H9 (cell line): Measurements from ENCODE around the gene DAB1. TPM values are rescaled to one million over a fixed set of nuclear protein-coding genes. Genes with fewer than 3 reads are reported as not detected.
A peak's percentile ranks its signal among the peaks of the same experiment; 100 is the strongest.

Experiments
- DNase-seq: peaks from one replicate; pipeline ENCODE4 v3.0.0-alpha.2; 2017
- H2AFZ ChIP-seq: one replicate; pipeline ENCODE4 v1.6.1; 2013; ENCODE audit warnings: mild to moderate bottlenecking, low read length, control low read depth, moderate library complexity
- H2AK5ac ChIP-seq: 2 replicates; pipeline ENCODE4 v1.6.1; 2013; ENCODE audit warnings: low read length, control low read depth, mixed read lengths; ENCODE audit not compliant: insufficient read length
- H2BK120ac ChIP-seq: one replicate; pipeline ENCODE4 v1.6.1; 2013; ENCODE audit warnings: low read depth, mild to moderate bottlenecking, low read length, control low read depth, inconsistent platforms; ENCODE audit not compliant: poor library complexity, severe bottlenecking
- H2BK12ac ChIP-seq: 2 replicates; pipeline ENCODE4 v1.6.1; 2013; ENCODE audit warnings: low read length, control low read depth, mixed read lengths, low read depth; ENCODE audit not compliant: insufficient read length
- H2BK15ac ChIP-seq: 2 replicates; pipeline ENCODE4 v1.6.1; 2013; ENCODE audit warnings: low read depth, low read length, control low read depth
- H2BK20ac ChIP-seq: one replicate; pipeline ENCODE4 v1.6.1; 2013; ENCODE audit warnings: low read depth, mild to moderate bottlenecking, low read length, control low read depth, inconsistent platforms; ENCODE audit not compliant: poor library complexity, severe bottlenecking
- H2BK5ac ChIP-seq: 2 replicates; pipeline ENCODE4 v1.6.1; 2013; ENCODE audit warnings: low read length, control low read depth, mixed read lengths; ENCODE audit not compliant: insufficient read length
- H3K14ac ChIP-seq: 2 replicates; pipeline ENCODE4 v1.6.1; 2013; ENCODE audit warnings: low read length, control low read depth; ENCODE audit not compliant: insufficient read depth
- H3K18ac ChIP-seq: 2 replicates; pipeline ENCODE4 v1.6.1; 2013; ENCODE audit warnings: low read depth, mild to moderate bottlenecking, mixed read lengths, low read length, control low read depth; ENCODE audit not compliant: insufficient read length
- H3K23ac ChIP-seq: 2 replicates; pipeline ENCODE4 v1.6.1; 2013; ENCODE audit warnings: low read length, control low read depth, mixed read lengths, low read depth; ENCODE audit not compliant: insufficient read length
- H3K23me2 ChIP-seq: 2 replicates; pipeline ENCODE4 v1.6.1; 2013; ENCODE audit warnings: low read depth, mild to moderate bottlenecking, mixed read lengths, low read length, control low read depth; ENCODE audit not compliant: insufficient read length, poor library complexity, severe bottlenecking
- H3K27ac ChIP-seq: 2 replicates; pipeline ENCODE4 v1.5.1; 2013; ENCODE audit warnings: low read length, control low read depth, mixed read lengths, low read depth; ENCODE audit not compliant: insufficient read length
- H3K27me3 ChIP-seq: 2 replicates; pipeline ENCODE4 v1.6.1; 2013; ENCODE audit warnings: low read length, control low read depth, inconsistent platforms; ENCODE audit not compliant: insufficient read depth
- H3K4ac ChIP-seq: 2 replicates; pipeline ENCODE4 v1.6.1; 2013; ENCODE audit warnings: low read depth, mild to moderate bottlenecking, control low read depth, inconsistent platforms, low read length, moderate library complexity
- H3K4me1 ChIP-seq: 2 replicates; pipeline ENCODE4 v1.6.1; 2013; ENCODE audit warnings: low read length, control low read depth, inconsistent platforms; ENCODE audit not compliant: insufficient read depth
- H3K4me2 ChIP-seq: 2 replicates; pipeline ENCODE4 v1.6.1; 2013; ENCODE audit warnings: low read length, control low read depth, mixed read lengths; ENCODE audit not compliant: insufficient read length, insufficient read depth
- H3K56ac ChIP-seq: 2 replicates; pipeline ENCODE4 v1.6.1; 2013; ENCODE audit warnings: low read depth, mild to moderate bottlenecking, mixed read lengths, low read length, control low read depth; ENCODE audit not compliant: insufficient read length
- H3K79me1 ChIP-seq: 2 replicates; pipeline ENCODE4 v1.6.1; 2013; ENCODE audit warnings: low read depth, mild to moderate bottlenecking, moderate library complexity, low read length, control low read depth, inconsistent platforms; ENCODE audit not compliant: insufficient read depth, poor library complexity, severe bottlenecking
- H3K79me2 ChIP-seq: 2 replicates; pipeline ENCODE4 v1.6.1; 2013; ENCODE audit warnings: low read length, control low read depth, inconsistent platforms; ENCODE audit not compliant: insufficient read depth
- H3K9ac ChIP-seq: 2 replicates; pipeline ENCODE4 v1.6.1; 2013; ENCODE audit warnings: low read length, control low read depth, mixed read lengths; ENCODE audit not compliant: insufficient read length; ENCODE audit errors: extremely low read depth
- H3K9me3 ChIP-seq: one replicate; pipeline ENCODE4 v1.6.1; 2013; ENCODE audit warnings: low read depth, low read length, inconsistent platforms; ENCODE audit not compliant: control insufficient read depth
- H3T11ph ChIP-seq: one replicate; pipeline ENCODE4 v1.6.1; 2013; ENCODE audit warnings: mild to moderate bottlenecking, low read length, control low read depth, inconsistent platforms
- H4K20me1 ChIP-seq: one replicate; pipeline ENCODE4 v1.6.1; 2013; ENCODE audit not compliant: control insufficient read depth, insufficient read length, insufficient read depth
- H4K5ac ChIP-seq: 2 replicates; pipeline ENCODE4 v1.6.1; 2013; ENCODE audit warnings: low read depth, mild to moderate bottlenecking, mixed read lengths, low read length, control low read depth; ENCODE audit not compliant: insufficient read length
- H4K8ac ChIP-seq: replicated peaks from 2 replicates; pipeline ENCODE4 v1.6.1; 2013; ENCODE audit warnings: low read length, control low read depth, mixed read lengths, low read depth; ENCODE audit not compliant: insufficient read length
- H4K91ac ChIP-seq: 2 replicates; pipeline ENCODE4 v1.6.1; 2013; ENCODE audit warnings: low read depth, mild to moderate bottlenecking, moderate library complexity, mixed read lengths, low read length, control low read depth; ENCODE audit not compliant: insufficient read length
- H3K27ac Mint-ChIP-seq, 3 experiments: 2 replicates in 2 of 3; 3 replicates in 1 of 3; pipeline ENCODE4 v1.8.0; 2020 to 2021; ENCODE audit warnings: mixed read lengths in 3 of 3, mild to moderate bottlenecking in 1 of 3, moderate library complexity in 1 of 3
- H3K27me3 Mint-ChIP-seq: 2 replicates; pipeline ENCODE4 v1.8.0; 2021; ENCODE audit warnings: low read depth, mild to moderate bottlenecking, moderate library complexity, mixed read lengths
- H3K36me3 Mint-ChIP-seq, 3 experiments: 2 replicates in 2 of 3; 3 replicates in 1 of 3; pipeline ENCODE4 v1.8.0; 2020 to 2021; ENCODE audit warnings: low read depth in 3 of 3, mixed read lengths in 3 of 3; ENCODE audit not compliant: insufficient read depth in 1 of 3
- H3K4me1 Mint-ChIP-seq, 2 experiments: 2 replicates each; pipeline ENCODE4 v1.8.0; 2020; ENCODE audit warnings: mixed read lengths in 2 of 2
- H3K4me3 Mint-ChIP-seq, 2 experiments: 2 replicates in 1 of 2; 3 replicates in 1 of 2; pipeline ENCODE4 v1.8.0; 2020 to 2021; ENCODE audit warnings: mild to moderate bottlenecking in 2 of 2, mixed read lengths in 2 of 2, moderate library complexity in 1 of 2
- H3K9me3 Mint-ChIP-seq, 2 experiments: 2 replicates in 1 of 2; 3 replicates in 1 of 2; pipeline ENCODE4 v1.8.0; 2020; ENCODE audit warnings: mild to moderate bottlenecking in 2 of 2, mixed read lengths in 2 of 2, moderate library complexity in 1 of 2
- WGBS: extraction: QIAGEN DNeasy Blood & Tissue Kit; methylation state at CpG from one replicate; pipeline ENCODE4 v1.1.7; 2013; ENCODE audit warnings: missing lambda C conversion rate, low lambda C conversion rate, mixed read lengths; ENCODE audit not compliant: insufficient read length; ENCODE audit errors: extremely low coverage; 5-methylcytosine and 5-hydroxymethylcytosine counted together
- total RNA-seq: library from RNA; stranded (reverse); gene quantifications from 2 replicates; pipeline ENCODE4 v1.2.1, GENCODE V29; 2021
- TF ChIP-seq, protein P1 (sequence below): fragments of 200-600 bp; sonication (generic); conservative IDR thresholded peaks from 3 replicates; pipeline ENCODE4 v1.8.0; 2021; ENCODE audit warnings: antibody characterized with exemption, mild to moderate bottlenecking

The DAB1 gene
- total RNA-seq, 1 experiment from 2014 or later: 9.3 TPM

DNA sequence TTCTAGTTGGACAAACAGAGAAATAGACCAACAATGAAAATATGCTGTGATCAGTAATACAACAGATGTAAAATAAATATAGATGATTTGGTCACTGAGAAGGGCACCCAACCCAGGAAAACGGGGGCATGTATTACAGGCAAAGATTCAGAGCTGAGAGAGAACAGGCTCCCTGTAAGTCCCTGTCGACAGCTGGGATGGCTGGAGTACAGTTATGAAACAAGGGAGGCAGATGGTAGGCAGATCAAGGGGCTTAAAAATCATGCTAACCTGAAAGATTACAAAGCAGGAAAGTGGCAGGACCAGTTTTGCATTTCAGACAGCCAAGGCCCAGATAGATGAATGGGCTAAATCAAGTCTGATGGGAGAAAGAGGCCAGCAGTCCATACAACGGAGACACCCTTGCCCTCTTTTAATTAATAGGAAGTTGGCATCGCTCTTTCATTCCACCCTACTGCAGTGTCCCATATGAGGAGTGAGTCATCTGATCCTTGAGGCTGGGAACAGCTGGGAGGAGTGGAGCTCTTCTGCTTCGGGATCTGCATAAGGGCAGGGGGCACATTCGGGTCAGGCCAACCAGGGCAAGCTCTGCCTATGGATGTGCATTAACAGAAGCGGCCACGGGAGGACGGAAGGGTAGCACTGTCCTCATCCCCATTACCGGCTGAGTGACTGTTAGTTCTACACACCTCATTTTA is 171.1 kb downstream of the DAB1 start:
- Mint-ChIP-seq H3K27ac (peak overlapping the region in 2 of 3 experiments; percentile 14 to 44; a peak in 2 of 7 replicates), H3K4me1 (peaks cover 6 to 7% of the 10 kb centered on the region in 2 experiments; a peak in 3 of 4 replicates), H3K36me3 (peaks cover 0 to 6% (median 1%) of the 10 kb centered on the region in 3 experiments; a peak in 3 of 7 replicates), H3K9me3 (peaks cover 2% of the 10 kb centered on the region in 2 experiments; a peak in 3 of 5 replicates), H3K4me3 (no peak overlapping the region), H3K27me3 (no peaks in the 10 kb centered on the region)
- no peaks in the 10 kb centered on the region for H3K79me2 ChIP-seq
- TF ChIP-seq, protein P1, sequence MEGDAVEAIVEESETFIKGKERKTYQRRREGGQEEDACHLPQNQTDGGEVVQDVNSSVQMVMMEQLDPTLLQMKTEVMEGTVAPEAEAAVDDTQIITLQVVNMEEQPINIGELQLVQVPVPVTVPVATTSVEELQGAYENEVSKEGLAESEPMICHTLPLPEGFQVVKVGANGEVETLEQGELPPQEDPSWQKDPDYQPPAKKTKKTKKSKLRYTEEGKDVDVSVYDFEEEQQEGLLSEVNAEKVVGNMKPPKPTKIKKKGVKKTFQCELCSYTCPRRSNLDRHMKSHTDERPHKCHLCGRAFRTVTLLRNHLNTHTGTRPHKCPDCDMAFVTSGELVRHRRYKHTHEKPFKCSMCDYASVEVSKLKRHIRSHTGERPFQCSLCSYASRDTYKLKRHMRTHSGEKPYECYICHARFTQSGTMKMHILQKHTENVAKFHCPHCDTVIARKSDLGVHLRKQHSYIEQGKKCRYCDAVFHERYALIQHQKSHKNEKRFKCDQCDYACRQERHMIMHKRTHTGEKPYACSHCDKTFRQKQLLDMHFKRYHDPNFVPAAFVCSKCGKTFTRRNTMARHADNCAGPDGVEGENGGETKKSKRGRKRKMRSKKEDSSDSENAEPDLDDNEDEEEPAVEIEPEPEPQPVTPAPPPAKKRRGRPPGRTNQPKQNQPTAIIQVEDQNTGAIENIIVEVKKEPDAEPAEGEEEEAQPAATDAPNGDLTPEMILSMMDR: peak; percentile 29; the same call in 2 of the 3 replicates
- H3K9ac ChIP-seq: no peak overlapping the region
- H3T11ph ChIP-seq: no peak overlapping the region
- H3K4me1 ChIP-seq: no peaks in the 10 kb centered on the region
- no peaks in the 10 kb centered on the region for H4K20me1 ChIP-seq
- no peak overlapping the region for H2BK15ac ChIP-seq
- no peak overlapping the region for H2BK120ac ChIP-seq
- H3K4ac ChIP-seq: no peak overlapping the region
- no peaks in the 10 kb centered on the region for H3K79me1 ChIP-seq
- no peaks in the 10 kb centered on the region for H3K27me3 ChIP-seq
- no peak overlapping the region for H3K56ac ChIP-seq
- no peak overlapping the region for H3K4me2 ChIP-seq
- H2BK5ac ChIP-seq: no peak overlapping the region
- WGBS: no CpG with 5 or more reads among the region's 10 CpGs
- no peak overlapping the region for H4K5ac ChIP-seq
- H4K91ac ChIP-seq: no peak overlapping the region
- no peak overlapping the region for H3K27ac ChIP-seq
- H2AK5ac ChIP-seq: no peak overlapping the region
- H2BK12ac ChIP-seq: no peak overlapping the region
- no peak overlapping the region for H3K14ac ChIP-seq
- H3K9me3 ChIP-seq: no peaks in the 10 kb centered on the region
- H3K23ac ChIP-seq: no peak overlapping the region
- peak; percentile 64 for DNase-seq
- H2AFZ ChIP-seq: no peak overlapping the region
- H3K18ac ChIP-seq: no peak overlapping the region
- H3K23me2 ChIP-seq: no peaks in the 10 kb centered on the region
- H4K8ac ChIP-seq: no peak overlapping the region
- no peak overlapping the region for H2BK20ac ChIP-seq
